Stimulated activated CD4-positive, alpha-beta T cell treated with anti-CD3 and anti-CD28 coated beads, Interleukin-4, amount 100 ng/mL, for 48 hours (primary cell): Measurements from ENCODE around the gene SH3PXD2B.

Source experiments
- DNase-seq, 2 donors: peaks; one replicate each; pipeline ENCODE4 v3.0.0-alpha.2; 2020; ENCODE audit warnings: low read depth in 2 of 2

The SH3PXD2B gene

DNA sequence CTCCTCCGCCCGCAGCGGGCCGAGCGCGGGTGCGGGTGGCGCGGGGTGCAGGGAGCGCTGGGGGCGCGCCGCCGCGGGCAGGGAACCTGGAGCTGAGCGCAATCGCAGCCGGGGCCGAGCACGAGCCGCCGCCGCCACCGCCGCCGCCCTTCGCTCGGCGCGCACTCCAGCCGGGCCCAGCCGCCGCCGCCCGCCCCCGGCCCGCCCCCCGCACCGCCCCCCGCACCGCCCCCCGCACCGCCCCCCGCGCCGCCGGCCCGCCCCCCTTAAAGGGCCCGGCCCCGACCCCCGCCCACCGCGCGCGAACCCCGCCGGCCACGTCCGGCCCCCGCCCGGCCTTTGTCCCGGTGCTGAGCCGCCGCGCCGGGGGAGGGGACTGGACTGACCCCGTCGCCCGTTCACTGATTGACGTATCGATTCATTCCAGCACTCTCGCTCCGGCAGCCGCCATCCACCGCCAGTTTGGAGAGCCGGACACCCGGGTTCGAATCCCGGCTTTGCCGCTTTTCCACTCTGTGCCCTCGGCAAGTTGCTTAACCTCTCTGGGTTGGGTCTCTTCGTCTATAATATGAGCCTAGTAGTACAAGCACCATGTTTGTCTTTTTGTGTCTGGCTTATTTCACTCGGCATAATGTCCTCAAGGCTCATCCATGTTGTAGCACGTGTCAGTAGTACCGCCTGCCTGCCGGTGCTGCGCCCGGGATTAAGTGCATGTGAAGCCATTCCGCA is at the start of gene SH3PXD2B:
Gene SH3PXD2B, minus strand, starts transcription at position 168 of the 729 bp plus-strand sequence. CDS start 173 bp downstream, outside the sequence.
- DNase-seq: peak; percentile 12 to 23

DNA sequence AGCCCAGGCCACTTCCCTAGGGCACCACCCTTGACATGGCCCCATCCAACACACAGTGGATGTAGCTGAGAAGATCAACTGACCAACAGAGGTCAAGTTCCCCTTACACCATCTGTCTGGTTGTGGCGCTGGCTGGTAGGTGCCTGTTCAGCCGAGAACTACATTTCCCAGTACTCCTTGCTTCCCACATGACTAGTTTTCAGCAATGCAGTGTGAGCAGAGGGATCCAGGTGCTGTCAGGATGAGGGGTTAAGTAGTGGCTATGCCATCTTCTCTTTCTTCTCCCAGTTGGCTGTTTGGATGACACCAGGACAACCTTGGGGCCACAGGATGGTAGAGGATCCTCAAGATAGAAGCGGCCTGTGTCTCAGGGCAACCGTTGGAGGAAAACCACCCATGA is 48.6 kb upstream of the SH3PXD2B start:
- DNase-seq: no peak

DNA sequence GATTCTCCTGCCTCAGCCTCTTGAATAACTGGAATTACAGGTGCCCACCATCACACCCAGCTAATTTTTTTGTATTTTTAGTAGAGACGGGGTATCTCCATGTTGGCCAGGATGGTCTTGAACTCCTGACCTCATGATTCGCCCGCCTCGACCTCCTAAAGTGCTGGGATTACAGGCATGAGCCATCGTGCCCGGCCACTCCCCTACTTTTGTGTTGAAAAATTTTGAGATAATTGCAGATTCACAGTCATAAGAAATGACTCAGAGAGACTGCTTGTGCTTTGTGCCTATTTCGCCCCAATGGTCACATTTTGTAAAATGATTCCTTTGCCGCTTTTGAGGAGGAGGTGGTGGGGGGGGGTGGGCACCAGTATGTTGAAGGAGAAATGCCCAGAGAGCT is 48.1 kb upstream of the SH3PXD2B start:
- no peak for DNase-seq

DNA sequence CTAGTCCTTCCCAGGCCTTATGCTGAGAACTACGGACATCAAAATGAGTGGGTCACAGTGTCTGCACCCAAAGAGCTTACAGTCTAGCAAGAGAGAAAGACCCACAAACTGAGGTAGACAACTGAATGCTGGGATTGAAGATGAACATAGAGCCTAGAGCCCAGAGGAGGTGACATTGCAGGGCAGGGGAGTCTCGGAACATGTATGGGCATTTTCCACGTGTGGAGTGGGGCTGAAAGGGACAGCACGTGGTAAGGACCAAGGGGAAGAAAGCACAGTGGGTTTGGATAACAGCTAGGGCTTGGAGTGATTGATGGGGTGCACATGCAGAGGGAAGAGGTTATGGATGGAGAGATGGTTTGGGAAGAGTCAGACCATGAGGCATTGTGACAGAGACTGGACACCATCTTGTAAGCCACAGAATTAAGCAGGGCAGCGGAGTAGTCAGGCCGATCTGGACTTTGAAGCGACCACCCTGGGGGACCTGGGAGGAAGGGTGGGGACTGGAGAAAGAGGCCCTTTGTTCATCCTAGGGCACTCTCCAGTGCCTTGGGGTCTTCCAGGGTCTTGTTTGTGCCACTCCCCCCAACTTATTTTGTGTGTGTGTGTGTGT is 47.5 kb upstream of the SH3PXD2B start:
- DNase-seq: no peak

DNA sequence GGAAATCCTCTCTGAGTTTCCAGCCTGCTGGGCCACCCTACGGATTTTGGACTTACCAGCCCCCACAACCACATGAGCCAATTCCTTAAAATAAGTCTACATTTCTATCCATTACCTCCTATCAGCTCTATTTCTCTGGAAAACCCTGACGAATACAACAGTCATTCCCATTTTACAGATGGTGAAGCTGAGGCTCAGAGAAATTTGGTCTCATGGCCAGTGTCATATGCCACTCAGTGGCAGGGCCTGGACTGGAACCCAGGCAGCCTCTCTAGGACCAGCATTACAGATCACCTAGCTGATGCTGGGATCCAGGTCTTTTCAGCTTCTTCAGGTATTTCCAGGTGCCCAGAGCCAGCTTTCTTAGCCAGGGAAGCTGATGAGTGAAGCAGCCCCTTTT is 45.0 kb upstream of the SH3PXD2B start:
- no peak for DNase-seq

DNA sequence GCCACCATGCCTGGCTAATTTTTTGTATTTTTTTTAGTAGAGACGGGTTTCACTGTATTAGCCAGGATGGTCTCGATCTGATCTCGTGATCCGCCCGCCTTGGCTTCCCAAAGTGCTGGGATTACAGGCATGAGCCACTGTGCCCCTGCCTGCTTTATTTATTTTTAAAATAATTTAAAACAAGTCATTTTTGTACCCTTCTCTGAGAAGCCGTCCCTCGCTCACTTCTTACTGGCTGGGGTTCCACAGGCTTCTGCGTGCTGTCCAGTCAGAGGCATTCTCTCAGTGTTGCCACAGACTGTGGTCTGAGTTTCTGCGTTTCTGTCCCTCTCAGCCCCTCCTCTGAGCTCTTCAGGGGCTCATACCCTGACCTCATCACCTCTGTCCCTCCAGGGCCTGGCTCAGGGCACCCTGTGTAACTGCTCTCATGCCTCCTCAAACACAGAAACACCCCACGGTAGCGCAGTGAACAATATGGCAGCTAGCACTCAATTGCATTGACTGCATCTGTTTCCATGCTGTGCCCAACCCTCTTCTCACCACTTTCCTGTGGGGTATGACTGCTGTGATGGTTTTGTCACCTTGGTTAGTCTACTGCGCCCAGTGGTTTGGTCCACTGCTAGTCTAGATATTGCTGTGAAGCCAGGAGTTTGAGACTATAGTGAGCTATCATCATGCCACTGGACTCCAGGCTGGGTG is 44.3 kb upstream of the SH3PXD2B start:
- no peak for DNase-seq

DNA sequence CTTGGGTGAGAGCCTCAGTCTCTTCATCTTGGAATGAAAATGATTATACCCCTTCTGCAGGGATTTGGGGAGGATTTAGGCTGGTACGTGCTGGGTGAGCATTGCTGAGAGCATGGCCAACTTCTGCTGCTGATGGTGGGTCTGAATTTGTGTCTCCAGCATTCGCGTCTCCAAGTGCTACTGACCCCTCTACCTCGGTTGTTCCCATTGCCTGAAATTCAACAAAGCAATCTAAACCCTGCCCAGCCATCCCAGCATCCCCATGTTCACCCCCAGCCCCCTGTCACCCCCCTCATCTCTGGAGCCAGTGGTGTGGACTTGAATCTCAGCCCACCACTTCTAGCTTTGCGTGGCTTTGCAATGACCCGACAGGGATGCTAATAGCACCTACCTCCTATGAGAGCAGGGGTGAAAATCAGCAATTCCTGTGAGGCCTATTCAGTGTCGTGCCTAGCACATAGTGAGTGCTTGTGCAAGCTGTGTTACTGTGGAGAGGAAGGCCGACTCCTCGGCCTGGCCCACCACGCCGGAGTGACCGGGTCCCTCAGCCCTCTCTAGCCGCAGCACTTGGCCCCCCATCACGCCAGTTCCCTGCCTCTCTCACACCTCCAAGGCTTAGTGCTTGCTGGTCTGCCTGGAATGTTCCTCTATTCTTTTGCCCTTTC is 43.4 kb upstream of the SH3PXD2B start:
- DNase-seq: no peak

DNA sequence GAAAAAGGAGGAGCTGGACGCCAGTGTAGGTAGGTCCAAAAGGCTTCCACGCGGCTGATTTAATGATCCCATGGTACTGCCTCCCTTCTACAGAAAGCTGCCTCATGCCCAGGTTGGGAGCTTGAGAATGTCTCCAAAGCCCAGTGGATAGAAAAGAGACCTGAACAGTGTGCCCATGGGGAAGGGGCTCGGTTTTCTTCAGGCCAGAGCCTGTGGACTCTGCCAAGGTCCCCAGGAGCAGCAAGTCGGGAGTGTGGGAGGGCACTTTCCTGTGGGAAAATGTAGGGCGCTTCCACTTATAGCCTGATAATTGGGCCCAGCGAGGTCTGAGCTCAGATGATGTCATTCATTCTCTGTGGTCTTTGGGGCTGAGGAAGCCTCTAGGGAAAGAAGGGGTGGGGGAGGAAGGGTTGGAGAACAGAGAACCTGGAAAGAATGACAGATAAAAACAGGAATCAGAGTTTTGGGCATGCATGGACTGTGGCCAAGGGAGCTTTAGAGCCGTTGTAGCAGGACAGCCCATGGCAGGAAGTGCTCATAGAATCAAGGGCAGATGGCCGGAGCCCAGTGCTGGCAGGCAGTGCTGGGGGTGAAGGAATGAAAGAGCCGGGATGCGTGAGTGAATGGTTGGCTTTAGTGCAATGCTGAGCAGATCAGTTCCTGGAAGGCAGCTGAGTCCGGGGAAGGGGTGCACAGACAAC is 42.5 kb upstream of the SH3PXD2B start:
- no peak for DNase-seq

DNA sequence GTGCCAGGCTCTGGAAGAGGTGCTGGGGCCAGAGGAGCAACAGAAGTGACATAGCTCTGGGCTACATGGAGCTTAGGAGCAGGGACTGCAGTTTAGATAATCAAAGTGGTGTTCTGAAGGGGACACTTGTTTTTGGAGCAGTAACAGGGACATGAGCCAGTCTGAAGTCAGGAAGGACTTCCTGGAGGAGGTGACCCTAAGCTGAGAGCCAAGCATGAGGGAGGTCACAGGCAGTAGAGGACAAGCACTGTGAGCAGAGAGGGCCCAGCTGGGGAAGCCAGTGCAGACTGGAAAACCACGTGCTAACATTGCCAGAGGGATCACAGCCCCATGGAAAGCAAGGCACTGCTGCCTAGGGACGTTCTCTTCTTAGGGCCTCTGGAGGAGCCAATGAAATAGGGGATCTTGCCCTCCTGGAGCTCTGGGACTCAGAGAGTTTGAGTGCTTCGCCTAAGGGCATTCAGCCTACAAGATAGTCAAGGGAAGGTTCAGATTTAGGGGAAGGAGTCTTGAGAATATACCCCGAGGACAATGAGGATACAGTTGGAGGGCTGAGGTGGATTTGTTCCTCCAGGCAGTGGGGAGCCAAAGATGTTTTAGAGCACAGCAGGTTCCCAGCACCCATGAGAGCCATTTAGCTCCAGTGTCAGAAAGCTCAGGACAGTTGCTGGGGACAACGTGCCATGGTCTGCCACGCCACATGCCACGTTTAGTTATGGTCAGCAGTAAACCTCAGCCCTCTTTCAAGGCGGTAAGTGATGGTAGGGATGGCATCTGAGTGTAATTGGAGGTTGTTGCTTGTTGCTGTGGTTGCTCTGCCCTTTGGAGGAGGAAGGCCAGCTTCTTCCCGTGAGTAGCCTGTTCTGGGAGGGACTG is 40.5 kb upstream of the SH3PXD2B start:
- no peak for DNase-seq

DNA sequence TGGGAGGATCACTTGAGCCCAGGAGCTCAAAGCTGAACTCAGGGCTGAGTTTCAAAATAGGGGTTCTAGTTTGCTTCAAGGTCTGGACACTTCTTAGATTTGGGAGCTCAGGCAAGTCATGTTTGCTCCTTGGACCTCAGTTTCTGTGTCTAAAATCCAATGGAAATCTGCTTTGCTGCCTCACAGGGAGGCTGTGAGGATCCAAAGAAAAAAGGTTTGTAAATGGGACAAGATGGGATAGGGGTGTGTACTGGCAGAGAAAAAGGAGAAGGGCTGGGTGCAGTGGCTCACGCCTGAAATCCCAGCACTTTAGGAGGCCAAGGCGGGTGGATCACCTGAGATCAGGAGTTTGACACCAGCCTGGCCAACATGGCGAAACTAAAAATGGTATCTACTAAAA is 39.6 kb upstream of the SH3PXD2B start:
- no peak for DNase-seq

DNA sequence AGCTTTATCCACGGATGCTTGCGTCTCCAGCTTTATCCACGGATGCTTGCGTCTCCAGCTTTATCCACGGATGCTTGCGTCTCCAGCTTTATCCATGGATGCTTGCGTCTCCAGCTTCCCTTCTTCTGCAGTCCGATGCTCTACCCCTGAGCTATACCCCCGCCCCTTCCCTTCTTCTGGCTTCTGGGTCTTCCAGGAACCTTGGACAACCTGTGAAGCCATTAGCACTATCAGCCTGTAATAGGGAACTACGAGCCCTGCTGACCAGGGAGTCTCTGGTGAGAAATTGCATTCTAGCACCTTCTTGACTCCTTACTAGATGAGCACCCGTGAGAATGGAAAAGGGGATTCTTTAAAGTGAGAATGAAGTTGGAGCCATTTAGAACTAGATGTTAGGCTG is 39.1 kb upstream of the SH3PXD2B start:
- DNase-seq: no peak

DNA sequence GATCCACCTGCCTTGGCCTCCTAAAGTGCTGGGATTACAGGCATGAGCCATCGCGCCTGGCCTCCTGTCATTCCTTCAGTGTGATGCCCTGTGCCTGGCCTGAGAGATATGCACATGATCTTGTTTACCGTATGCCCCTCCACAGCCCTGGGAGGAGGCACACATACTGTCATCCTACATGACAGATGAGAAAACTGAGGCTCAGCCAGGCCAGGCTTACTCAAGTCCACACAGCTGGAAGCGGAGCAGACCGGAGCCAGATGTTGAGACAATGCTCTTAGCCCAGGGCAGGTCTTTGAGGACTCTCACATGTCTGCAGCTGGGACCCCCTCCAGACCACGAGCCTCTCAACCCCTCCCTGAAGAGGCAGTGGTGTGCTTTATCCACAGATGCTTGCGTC is 38.7 kb upstream of the SH3PXD2B start:
- DNase-seq: no peak

DNA sequence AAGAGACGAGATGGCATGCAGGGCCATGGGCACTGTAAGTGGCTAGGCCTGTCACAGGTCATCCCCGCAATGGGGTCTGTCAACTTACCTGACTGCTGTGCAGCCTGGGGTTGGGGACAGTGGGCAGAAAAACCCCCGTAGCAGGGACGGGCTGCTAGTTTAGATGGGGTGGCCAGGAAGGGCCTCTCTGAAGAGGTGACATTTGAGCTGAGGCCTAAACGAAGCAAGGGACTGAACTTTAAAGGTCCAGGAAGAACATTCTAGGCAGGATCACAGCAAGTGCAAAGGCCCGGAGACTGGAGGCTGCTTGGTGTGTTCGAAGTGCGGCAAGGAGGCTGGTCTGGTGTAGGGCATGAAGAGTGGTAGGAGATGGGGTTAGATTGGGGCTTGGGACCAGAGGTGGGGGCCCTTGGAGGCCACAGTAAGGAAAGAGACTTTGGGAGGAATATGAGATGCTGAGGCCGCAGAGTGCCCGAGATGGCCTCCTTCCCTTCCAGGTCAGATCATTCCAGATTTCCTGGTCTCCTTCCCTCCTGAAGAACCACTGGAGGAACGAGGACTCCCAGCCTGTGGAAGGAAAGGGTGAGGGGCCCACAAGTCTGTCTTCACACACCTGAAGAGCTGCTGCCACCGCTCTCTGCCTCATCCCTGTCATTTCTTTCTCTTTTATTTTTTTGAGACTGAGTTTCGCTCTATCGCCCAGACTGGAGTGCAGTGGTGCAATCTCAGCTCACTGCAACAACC is 37.9 kb upstream of the SH3PXD2B start:
- DNase-seq: no peak

DNA sequence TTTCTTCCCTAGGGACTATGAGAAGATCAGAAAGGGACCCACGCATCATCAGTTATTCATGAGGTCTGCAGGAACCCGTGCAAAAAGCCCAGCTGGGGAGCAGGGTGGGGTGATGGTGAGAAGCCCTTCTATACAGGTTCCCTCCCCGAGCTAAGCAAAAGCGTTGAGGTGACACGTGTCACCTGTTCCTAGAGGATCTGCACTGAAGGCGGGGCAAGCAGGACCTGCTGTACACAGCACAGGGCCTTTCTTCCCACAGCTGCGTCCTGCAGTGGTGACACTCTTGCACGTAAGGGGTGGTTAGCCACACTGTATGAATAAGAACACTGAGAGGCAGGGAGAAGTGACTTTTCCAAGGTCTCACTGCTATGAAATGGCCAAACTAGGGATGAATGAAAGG is 37.2 kb upstream of the SH3PXD2B start:
- DNase-seq: no peak

DNA sequence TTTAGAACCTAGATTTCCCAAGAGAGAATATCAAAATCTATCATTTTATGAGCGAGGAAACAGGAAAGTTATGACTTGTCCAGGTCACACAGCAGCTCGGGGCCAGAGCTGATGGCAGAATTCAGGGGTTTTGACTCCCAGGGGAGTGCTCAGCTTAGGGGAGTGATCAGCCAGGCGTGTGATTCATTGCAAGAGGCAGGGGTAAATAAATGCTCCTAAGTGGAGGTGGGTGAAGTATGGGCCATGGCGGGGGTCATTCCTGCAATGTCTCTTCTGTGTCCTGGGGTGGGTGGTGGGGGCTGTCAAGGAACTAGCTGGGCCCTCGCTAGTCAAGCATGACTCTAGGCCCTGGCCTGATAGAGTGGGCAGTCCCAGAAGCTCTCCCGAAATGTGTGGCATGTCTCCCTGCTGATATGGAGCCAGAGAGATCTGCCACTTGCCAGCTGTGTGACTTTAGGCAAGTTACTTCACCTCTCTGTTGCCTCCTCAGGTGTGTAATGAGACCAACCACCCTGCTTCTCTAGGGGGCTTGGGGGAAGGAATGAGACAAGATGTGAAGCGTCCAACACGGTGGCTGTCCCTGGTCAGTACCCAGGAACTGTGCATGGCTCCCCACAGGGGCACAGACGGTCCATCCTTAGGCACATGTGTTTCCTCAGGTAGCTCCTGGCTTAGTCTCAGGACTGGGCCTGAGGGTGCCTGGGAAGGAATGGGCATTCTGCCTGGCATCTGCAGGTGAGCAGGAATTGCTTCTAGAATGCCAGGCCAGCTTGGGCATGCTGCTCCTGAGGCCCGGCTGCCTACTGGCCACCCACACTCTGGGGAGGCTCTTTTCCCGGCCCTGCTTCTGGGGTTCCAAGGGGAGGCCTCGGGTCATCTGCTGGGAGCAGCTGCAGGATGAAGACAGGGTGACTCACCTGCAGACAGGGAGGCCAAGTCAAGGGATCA is 36.5 kb upstream of the SH3PXD2B start:
- DNase-seq: no peak

DNA sequence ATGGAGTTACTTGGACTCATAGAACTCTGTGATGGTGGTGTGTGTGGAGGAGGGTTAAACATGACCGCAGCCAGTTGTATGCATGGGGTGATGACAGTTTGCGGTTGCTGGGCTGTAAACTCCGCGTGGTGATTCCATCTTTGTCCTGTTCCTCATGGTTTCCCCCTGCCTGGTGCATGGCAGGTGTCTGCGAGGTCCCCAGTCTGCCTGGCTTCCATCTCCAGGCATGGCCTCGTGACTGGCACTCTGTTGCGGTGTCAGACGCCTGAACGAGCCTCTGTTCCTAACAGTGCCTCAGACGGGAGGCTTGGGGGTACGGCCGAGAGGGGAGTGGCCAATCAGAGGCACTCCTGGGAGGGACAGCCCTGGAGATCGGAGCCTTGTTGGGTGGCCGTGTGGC is 33.9 kb upstream of the SH3PXD2B start:
- DNase-seq: no peak

DNA sequence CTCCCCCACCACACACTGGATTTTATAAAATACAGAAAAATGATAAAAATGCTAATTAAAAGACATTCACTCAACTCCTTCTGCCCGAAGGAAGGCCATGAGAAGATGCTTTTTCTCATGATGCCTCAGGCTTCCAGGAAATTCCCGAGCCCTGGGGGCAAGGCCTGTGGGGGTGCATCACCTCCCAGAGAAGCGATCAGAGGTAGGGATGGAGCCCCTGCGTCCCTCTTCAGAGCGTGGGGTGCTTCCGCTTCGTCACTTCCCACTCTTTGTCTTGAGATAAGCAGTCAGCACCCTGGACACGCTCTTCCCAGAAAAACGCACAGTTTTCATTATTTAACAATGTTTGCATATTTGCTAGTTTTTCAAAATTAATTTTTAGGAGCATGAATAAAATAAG is 33.3 kb upstream of the SH3PXD2B start:
- no peak for DNase-seq

DNA sequence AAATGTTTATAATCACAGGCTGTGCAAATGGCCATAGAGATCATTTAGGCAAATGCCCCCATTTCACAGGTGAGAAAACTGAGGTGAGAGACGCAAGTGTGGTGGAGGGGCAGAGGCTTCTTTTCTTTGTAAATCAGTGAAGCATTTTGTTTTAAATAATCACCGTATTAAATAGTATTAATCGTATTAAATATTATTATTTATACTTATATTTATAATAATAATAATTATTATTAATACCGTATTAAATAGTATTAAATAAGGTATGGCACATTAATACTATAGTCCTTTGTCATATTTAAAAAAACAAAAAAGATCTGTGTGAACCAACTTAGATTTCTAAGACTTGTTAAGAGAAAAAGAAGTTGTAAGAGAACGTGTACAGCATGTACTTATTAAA is 32.6 kb upstream of the SH3PXD2B start:
- no peak for DNase-seq

DNA sequence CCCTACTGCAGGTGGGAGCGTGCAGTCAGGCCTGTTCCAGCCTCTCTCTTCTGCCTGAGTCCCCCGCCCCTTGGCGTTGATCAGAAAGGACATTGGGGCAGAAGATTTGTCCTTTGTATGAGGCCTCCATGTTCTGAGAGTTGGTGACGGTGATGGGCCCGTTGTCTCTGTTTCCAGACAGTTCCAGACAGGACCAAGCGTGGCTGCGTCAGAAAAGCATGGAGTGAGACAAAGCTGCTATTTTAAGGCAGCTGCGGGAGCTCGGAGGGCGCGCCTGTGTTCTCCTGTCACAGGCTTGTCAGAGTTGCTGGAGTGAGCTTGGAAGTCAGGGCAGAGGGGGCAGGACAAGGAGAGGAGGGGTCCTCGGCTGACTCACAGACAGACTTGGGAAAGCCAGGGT is 32.1 kb upstream of the SH3PXD2B start:
- DNase-seq: no peak
